Mesothelial cell of epicardium (in vitro differentiated cells): ENCODE results near the gene HOXD4. TPM values are rescaled to one million over a fixed set of nuclear protein-coding genes. Genes with fewer than 3 reads are reported as not detected.

Experiments
- DNase-seq, 2 experiments: peaks; one replicate each; pipeline ENCODE4 v3.0.0; 2021; ENCODE audit warnings: low spot score in 2 of 2; ENCODE audit not compliant: unreplicated experiment in 2 of 2
- H3K27ac Mint-ChIP-seq: 2 replicates; pipeline ENCODE4 v1.8.0; 2021; ENCODE audit warnings: mixed read lengths
- H3K27me3 Mint-ChIP-seq: 2 replicates; pipeline ENCODE4 v1.8.0; 2021; ENCODE audit warnings: low read depth, mixed read lengths
- H3K36me3 Mint-ChIP-seq: 2 replicates; pipeline ENCODE4 v1.8.0; 2021; ENCODE audit warnings: mixed read lengths
- H3K4me1 Mint-ChIP-seq: 2 replicates; pipeline ENCODE4 v1.8.0; 2021; ENCODE audit warnings: mixed read lengths
- H3K4me3 Mint-ChIP-seq: 2 replicates; pipeline ENCODE4 v1.8.0; 2021; ENCODE audit warnings: mild to moderate bottlenecking, moderate library complexity, mixed read lengths
- H3K9me3 Mint-ChIP-seq: 2 replicates; pipeline ENCODE4 v1.8.0; 2021; ENCODE audit warnings: mixed read lengths
- CTCF ChIP-seq: fragments of 200-600 bp; sonication (generic); IDR thresholded peaks from one replicate; pipeline ENCODE4 v1.5.0; 2021; ENCODE audit warnings: antibody characterized with exemption; ENCODE audit not compliant: unreplicated experiment
- microRNA-seq: library from miRNA; unstranded; fragments of <30 nt; microRNA quantifications from one replicate; pipeline ENCODE4 v1.2.0, GENCODE V29; 2021; ENCODE audit warnings: inconsistent platforms, mixed read lengths
- total RNA-seq: library from RNA; stranded (reverse); gene quantifications from 3 replicates; pipeline ENCODE4 v1.2.1, GENCODE V29; 2021

The HOXD4 gene
- total RNA-seq, 1 donor from 2014 or later: 0.67 TPM

- Mint-ChIP-seq H3K27ac (no peak overlapping the region), H3K36me3 (no peaks in the 10 kb centered on the region), H3K27me3 (peaks cover 62% of the 10 kb centered on the region), H3K4me3 (no peak overlapping the region), H3K4me1 (no peaks in the 10 kb centered on the region), H3K9me3 (peaks cover 4% of the 10 kb centered on the region)
- no peak for TF ChIP-seq CTCF
- no peak for DNase-seq
These were observed 51.1 kb downstream of the HOXD4 start for GRCh38 chr2:176202491-176202890.

Small RNA genes within 50 kb of the gene (microRNA-seq; reads per million reads assigned to microRNA genes)
- 2,794 reads per million, percentile 87 among the genes with 10 or more reads in this experiment for gene MIR10B

Other genes starting within 250 kb of the HOXD4 start
- 29.4 to 31.7 TPM (median 30.2 TPM) in 3 replicates for gene LNPK, start 149.3 kb upstream of the HOXD4 start, total RNA-seq
- 0.07 to 0.09 TPM in 2 of 3 replicates, not detected in the other for gene EVX2, start 67.6 kb upstream of the HOXD4 start, total RNA-seq
- gene HOXD13, start 58.8 kb upstream of the HOXD4 start, total RNA-seq: 0.49 to 0.63 TPM (median 0.56 TPM) in 3 replicates
- gene HOXD12, start 51.8 kb upstream of the HOXD4 start, total RNA-seq: 0.27 to 0.40 TPM (median 0.27 TPM) in 3 replicates
- 1.9 to 3.0 TPM (median 2.2 TPM) in 3 replicates for gene HOXD11, start 44.3 kb upstream of the HOXD4 start, total RNA-seq
- 3.2 to 4.1 TPM (median 3.9 TPM) in 3 replicates for gene HOXD10, start 34.8 kb upstream of the HOXD4 start, total RNA-seq
- gene HOXD9, start 28.8 kb upstream of the HOXD4 start, total RNA-seq: 0.93 to 1.2 TPM (median 1.1 TPM) in 3 replicates
- gene HOXD8, start 21.8 kb upstream of the HOXD4 start, total RNA-seq: 0.29 to 0.58 TPM (median 0.40 TPM) in 3 replicates
- gene HOXD3, start 5.8 kb downstream of the HOXD4 start, total RNA-seq: 0.93 to 1.1 TPM (median 1.1 TPM) in 3 replicates
- gene HOXD1, start 37.1 kb downstream of the HOXD4 start, total RNA-seq: not detected in 3 replicates
- gene MTX2, start 117.9 kb downstream of the HOXD4 start, total RNA-seq: 28.8 to 33.2 TPM (median 29.9 TPM) in 3 replicates